CD4-positive, alpha-beta T cell treated with Interleukin-6 for 4 hours (primary cell): ENCODE measurements around the gene PRKCSH.
A peak's percentile ranks its signal among the peaks of the same experiment; 100 is the strongest.
"Not testable (repeated sequence)": the region's sequence is repeated elsewhere in the genome, so short reads cannot be mapped to it uniquely, and the experiment has no call there.

ENCODE experiments used
- DNase-seq: peaks from one replicate; pipeline ENCODE4 v3.0.0-alpha.2; 2020; ENCODE audit warnings: mixed read lengths

The PRKCSH gene, protein sequence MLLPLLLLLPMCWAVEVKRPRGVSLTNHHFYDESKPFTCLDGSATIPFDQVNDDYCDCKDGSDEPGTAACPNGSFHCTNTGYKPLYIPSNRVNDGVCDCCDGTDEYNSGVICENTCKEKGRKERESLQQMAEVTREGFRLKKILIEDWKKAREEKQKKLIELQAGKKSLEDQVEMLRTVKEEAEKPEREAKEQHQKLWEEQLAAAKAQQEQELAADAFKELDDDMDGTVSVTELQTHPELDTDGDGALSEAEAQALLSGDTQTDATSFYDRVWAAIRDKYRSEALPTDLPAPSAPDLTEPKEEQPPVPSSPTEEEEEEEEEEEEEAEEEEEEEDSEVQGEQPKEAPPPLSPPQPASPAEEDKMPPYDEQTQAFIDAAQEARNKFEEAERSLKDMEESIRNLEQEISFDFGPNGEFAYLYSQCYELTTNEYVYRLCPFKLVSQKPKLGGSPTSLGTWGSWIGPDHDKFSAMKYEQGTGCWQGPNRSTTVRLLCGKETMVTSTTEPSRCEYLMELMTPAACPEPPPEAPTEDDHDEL

DNA sequence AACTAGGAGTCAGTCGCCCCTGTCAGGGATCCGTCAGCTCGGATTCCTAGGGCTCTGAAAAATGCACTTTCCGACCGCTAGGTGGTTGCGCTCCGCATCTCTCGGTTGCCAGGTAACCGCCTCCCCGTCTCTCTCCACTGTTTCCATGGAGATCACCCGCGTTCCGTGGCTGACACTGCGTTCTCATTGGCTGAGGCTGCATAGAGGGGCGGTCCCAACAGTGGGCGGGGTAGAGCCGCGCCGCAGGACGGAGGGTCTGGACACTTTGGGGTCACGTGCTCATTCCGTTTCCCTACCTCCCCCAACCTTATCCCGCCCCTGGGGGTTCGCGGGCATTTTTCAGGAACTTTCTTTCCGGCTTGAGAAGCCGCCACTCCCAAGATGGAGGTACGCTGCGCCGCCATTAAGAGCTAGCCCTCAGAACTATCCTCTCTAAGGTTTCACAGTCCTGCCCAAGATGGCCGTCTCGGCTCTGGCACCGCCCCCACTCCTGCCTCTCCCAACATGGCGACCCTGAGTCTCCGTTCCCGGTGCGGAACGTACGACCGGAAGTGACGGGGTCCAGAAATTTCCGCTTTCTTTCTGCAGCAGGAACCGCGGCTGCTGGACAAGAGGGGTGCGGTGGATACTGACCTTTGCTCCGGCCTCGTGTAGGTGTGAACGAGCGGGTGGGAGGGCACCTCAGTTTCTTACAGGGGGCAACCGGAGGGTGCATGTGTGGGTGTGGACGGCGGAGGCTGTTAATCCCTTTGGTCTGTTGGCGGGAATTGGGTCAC lies at the start of gene PRKCSH, which contains the start of gene ODAD3:
PRKCSH (plus strand) TSS at position 579 of the 776 bp plus-strand sequence. CDS start 483 bp downstream, outside the sequence.
ODAD3 (minus strand) TSS at position 65 of the 776 bp plus-strand sequence. CDS start 105 bp downstream, outside the sequence.
- DNase-seq = peak; percentile 99

- DNase-seq = no peak
Measured at GRCh38 chr19:11387162-11388034, 48.0 kb upstream of the PRKCSH start.

GRCh38 chr19:11390359-11390758 lies 45.1 kb upstream of the PRKCSH start:
- no peak for DNase-seq

DNA sequence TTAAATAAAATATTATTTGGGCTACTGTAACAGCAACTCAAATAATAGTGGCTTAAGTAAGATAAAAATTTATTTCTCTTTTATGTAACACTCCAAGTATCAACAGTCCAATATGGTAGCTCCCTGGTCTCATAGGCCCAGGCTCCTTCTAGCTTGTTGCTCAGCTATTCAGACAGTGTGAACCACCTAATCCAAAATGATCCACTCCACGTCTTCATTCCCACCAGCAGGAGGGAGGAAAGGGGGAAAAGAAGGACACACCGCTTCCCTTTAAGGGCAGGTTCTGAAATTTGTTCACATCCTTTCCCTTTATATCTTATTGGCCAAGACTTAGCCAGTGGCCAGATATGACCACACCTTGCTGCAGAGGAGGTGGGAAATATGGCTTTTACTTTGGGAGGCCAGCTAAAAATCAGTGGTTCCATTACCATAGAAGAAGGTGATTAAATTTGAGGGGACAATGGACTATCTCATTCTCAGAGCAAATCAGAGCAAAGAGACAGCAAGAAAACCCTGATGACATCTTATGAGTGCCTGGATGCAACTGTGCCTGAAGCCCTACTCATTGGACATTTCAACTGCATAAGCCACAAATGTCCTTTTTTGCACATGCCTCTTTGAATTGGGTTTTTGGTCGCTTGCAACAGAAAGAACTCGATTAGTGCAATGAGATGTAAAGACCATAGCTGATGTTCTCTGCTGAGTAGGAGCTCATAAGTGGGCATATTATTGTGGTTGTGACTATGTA lies 44.3 kb upstream of the PRKCSH start:
- DNase-seq = no peak

DNA sequence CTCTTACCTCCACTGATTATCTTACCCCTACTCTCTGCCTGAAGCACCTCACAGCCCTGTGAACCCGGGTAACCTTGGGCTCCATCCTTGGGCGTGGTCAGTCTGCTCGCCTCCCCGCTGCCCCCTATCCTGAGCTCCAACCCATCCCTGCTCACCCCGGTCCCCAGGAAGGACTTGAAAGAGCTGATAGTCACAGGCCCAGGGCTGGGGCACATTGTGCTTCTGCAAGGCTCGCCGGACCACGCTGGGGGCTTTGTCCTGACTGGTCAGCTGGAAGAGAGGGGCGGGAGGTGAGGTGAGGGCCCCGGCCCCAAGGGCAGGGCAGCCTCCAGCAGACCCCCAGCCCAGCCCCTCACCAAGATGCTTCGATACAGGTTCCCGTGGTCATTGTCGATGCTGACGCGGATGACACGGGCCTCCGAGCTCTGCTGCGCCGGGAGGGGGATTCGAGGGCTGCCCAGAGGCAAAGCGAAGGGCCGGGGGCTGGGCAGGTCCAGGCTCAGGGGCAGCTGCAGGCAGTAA lies 38.3 kb upstream of the PRKCSH start:
- DNase-seq = no peak

DNA sequence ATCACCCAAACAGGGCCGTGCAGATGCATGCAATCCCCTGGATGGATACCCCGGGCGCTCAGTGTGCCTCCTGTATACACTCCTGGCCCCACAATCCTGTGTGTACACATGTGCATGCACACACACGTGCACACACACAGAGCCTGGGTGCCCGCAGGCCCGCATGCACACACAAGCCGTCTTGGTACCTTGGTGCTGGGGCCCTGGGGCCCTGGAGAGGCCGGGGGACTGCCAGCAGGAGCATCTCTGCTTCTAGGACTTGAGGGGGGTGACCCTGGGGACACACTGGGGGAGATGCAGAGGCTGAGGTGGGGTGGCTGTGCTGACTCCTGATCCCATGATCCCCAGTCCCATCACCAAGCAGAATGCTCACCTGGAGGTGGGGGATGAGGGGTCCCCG lies 35.8 kb upstream of the PRKCSH start:
- no peak for DNase-seq

GRCh38 chr19:11400798-11401197 lies 34.6 kb upstream of the PRKCSH start:
- DNase-seq = no peak

GRCh38 chr19:11401808-11402543 lies 33.5 kb upstream of the PRKCSH start:
- DNase-seq = no peak

DNA sequence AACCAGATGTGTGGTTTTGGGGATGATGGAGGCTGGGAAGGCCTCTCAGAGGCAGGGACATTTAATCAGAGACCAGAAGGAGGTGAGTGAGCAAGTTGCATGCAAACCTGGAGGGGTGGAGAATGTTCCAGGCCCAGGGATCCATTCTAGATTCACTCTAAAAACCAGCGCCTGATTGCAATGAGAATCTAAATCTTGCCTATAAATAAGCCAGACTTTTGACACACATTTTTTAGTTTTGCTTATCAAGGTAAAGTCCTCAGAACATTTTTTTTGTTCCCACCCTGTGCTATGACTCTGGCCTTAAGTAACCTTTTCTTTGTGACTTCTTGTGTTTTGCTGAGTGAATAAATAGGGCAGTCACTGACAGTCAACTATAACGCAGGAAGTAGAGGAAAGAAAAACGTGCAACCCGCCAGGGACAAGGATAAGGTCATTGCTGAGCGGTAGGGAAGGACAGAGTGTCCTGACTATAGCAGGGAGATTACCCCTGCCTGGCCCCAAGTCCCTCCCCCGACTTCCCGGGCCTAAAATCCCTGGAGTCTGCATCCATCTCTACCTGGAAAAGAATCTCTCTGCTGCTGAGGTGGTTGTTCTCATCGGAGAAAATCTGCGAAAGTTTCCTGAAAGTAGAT lies 30.7 kb upstream of the PRKCSH start:
- no peak for DNase-seq

GRCh38 chr19:11405846-11406643 lies 29.4 kb upstream of the PRKCSH start:
- peak; percentile 53 for DNase-seq

- DNase-seq = not testable (repeated sequence)
Measured at GRCh38 chr19:11406703-11407236, 28.7 kb upstream of the PRKCSH start.

GRCh38 chr19:11408591-11408990 lies 26.8 kb upstream of the PRKCSH start:
- no peak for DNase-seq

GRCh38 chr19:11410682-11411081 lies 24.8 kb upstream of the PRKCSH start:
- no peak for DNase-seq

GRCh38 chr19:11414544-11414943 lies 20.9 kb upstream of the PRKCSH start:
- DNase-seq = no peak

- DNase-seq = no peak
Measured at GRCh38 chr19:11416346-11417052, 18.9 kb upstream of the PRKCSH start.

GRCh38 chr19:11418094-11418548 lies 17.3 kb upstream of the PRKCSH start:
- DNase-seq = no peak

- no peak for DNase-seq
Measured at GRCh38 chr19:11418549-11419506, 16.6 kb upstream of the PRKCSH start, which contains the start of gene RGL3. TSS of gene RGL3 (minus strand) at chr19:11419314. CDS start at chr19:11419278, 36 bp downstream.
